HG03460 (cell line): Measurements from ENCODE around the gene HERPUD1.

Experiments
- ATAC-seq: cut with Tn5 transposase; IDR thresholded peaks from one replicate; pipeline ENCODE4 v1.9.1; 2021; ENCODE audit not compliant: unreplicated experiment

Gene HERPUD1

DNA sequence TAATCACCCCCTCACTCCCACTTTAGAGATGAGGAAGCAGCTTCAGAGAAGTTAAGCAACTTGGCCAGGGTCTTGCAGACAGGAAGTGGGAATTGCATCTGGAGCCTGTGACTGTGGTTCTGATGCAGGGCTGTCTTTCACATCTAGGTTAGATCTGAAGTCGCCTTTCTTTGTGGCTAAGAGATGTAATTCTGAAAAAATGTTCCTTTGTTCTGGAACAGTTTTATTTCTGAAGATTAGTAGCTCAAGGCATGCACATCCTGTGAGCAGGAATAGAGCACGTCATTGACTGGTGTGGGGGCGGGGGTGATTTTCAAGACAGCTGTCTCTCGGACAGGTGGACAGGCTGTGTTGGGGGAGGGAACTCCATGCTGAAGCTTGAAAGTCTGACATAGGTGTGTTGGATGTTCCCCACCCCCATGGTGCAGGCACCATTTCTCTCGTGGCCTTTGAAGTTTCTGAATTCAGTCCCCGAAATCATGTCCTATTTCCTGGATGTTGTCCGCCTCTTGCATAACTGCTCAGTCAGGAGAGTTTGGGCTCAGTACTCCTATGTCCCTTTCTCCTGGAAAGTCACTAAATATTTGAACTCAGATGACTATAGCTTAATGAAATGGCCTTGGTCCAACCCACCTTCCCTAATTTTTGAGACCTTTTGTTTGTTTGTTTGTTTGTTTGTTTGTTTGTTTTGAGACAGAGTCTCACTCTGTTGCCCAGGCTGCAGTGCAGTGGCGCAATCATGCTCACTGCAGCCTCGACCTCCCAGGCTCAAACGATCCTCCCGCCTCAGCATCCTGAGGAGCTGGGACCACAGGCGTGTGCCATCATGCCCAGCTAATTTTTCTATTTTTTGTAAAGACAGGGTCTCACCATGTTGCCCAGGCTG lies 21.0 kb upstream of the HERPUD1 start:
- no peak for ATAC-seq

DNA sequence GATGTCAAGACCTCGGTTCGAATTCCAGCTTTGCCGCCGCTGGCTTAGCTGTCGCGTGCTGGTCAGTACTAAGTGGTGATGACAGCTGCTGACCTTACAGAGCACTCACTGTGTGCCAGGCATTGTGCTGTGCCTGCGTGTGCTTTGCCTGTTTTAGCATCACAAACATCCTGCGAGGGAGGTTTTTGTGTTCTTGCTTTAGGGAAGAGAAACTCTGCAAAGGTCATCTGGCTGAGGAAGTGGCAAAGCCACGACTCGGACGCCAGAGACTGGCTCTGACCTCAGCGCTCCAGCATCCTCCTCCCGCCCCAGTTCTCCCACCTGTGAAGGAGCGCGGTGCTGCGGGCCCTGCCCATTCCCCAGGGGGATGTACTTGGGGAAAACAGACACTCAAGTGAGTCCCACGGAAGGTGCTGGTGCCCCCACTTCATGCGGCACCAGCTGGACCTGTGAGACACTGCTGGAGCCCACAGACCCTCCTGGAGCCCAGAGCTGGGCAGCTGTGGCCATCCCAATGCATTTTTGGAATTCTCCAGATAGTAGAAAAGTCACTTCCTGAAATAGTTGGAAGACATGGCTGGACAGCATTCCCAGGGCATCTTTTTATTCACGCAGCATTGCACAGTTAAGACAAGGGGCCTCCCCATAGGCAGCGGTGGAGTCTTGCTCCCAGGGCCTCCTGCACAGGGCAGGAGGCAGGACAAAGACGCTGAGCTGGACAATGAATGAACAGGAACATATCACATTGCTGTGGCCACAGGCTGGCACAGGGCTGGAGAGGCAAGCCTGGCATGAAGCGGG lies 20.0 kb upstream of the HERPUD1 start:
- peak; percentile 77 for ATAC-seq

DNA sequence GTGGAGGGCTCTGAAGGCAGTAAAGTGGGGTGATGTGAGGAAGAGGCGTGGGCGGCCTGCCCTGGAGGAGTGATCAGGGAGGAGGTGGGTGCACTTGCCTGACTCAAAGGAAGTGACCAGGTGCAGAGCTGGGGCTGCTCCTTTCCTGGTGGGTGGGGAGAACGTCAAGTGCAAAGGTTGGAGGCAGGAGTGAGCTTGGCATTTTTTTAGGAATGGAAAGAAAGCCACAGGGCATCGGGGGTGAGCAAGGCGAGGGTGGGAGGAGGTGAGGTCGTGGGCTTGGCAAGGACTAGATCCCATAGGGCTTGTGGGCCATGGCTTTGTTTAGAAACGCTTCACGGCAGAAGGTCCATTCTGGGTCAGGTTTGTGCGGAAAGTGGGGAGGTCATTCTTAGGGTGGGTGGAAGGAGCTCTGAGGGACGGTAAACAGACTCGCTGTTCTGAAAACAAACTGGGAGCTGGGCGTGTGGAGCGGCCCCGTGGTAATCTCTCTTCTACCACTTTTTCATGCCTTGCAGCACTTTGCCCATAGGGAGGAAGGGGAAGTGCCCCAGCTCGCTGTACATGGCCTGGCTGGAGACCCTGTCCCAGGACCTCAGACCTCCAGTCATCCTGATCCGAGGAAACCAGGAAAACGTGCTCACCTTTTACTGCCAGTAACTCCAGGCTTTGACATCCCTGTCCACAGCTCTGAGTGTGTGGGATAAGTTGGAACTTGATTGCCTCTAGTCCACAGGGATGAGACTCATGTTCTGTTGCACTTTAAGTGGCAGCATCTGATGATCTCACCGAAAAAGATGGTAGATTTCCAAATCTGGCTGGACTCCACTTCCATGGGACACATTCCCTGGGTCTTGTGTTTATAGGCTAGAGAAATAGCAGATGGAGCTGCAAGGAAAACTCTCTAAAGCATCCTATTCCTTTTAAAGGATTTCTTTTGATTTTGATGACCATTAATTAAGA lies 18.9 kb upstream of the HERPUD1 start:
- no peak for ATAC-seq

DNA sequence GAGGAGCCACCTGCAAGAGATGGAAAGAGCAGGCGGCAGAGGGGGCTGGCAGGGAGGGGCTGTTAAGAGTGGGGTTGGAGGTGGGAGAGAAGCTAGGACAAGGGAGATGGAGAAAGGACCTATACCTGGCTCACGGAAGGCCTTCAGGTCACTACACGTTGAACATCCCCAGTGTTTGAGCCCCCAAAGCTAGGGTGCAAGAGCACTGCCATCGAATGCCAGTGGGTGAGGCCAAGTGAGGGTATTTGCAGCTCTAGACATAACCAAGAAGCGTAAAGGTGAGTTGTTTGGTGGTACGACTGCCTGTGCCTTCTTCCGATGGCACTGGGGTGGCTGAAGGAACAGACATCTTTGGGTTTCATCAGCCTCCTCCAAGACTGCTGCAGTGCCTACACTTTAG lies 17.0 kb upstream of the HERPUD1 start:
- ATAC-seq = no peak

DNA sequence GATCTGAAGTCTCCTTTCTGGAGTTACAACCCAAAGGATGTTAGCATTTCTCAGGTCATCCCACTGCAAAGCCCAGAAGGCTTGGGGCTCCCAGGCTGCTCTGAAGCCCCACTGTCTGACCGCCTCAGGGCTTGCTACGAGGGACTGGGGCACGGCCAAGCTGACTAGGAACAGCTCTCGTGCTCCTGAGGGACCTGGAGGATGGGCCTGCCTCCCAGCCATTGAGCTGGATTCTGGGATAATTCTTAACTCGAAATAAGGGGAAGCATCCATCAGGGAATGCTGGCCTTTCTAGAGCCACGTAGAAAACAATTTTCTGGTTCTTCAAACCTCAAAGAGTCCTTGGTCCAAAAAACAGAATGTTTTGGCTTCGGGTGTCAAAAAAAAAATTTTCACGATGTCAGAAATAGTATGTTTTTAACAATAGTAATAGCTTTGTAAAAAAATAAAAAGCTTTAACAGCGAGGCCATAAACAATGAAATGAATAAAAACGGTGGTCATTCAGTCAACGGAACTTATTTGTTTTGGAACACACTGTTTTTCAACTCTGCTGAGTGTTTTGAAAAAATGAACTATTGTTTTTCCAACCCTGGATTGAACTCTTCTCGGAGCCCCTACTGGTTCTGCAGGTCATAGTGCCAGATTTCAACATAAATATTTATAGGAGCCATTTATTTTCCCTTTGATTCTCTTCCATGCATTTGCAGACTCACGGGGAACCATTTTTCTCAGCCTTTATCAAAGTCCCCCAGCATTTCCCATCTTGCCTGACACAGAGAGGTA lies 16.4 kb upstream of the HERPUD1 start:
- ATAC-seq = no peak

DNA sequence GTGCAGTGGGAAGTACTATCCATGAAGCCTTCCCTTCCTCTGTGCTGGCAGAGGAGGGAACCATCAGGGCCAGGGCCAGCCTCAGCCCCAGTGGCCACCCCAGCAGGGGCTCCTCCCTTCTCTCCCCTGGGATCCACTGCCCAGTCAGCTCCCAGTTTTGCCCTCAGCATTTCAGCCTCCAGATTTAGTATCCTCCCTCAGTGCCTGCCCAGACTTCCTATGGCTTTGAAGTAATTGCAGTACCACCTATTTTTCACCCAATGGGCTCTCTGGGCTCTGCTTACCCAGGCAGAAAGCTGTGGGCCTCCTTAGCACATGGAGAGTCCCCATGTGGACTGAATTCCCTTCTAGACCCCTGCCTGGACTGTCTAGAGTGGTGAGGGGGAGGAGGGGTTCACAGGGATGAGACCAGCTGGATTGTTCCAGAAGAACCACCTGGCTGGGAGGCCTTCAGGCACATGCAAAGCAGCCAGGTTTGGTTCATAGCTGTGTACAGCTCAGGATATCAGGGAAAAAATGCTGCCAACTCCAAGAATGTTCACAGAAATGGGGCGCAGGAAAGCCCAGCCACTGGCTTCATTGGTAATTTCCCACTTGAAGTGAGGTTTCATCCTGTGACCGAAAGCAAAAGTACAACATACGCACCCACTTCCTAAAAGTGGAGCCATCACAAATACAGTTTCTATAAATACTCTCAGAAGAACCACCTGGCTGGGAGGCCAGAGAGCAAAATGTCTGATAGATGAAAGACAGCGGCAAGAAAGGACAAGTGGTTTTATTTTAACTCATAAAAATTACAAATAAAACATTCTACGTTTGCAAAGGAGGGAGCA lies 15.2 kb upstream of the HERPUD1 start:
- peak; percentile 80 for ATAC-seq

DNA sequence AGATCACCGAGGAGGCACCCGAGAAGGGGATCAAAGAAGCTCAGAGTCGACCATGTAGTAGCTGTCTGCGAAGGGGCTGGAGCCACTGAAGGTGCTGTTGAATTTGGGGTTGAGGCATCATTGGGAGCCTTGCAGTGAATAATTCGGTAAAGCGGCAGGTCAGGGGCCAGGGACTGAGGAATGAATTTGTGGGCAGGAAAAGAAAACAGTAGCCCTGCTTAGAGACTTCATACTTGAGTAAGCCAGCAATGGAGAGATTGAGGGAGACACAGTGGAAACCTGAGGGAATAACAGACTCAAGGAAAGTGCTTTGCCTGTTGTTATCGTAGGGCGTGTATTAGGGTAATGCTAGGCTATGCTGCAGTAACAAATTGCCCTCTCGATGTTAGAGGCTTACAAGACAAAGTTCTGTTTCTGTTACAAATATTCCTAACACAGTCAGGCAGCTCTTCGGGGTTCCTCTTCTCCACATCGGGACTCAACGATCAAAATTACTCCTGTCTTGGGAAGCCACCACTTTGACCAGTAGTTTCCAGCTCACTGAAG lies 13.4 kb upstream of the HERPUD1 start:
- no peak for ATAC-seq

DNA sequence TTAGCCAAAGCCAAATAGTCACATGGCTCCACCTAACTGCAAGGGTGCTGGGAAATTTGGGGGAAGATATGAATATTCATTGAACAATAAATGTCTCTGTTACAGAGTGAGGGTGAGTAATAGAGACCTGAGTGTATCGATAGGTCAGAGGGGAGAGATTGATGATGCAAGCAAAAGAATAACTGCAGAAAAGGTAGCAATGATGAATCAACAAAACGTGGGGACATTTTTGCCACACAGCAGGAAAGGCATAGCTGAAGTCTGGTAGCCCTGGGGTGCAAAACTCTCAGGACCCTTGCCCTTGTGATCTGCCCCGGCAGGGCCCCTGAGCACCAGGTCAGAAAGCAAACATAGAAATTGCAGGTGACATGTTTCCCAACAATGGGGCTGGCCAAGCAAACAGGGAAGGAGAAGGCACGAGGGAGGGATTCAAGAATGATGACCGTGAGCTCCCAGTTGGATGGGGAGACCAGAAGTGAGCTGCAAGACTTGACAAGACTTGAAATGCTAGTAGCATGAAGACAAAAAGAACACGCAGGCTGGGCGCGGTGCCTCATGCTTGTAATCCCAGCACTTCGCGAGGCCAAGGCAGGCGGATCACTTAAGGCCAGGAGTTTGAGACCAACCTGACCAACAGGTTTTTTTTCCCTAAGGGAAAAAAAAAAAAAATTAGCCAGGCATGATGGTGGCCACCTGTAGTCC lies 12.7 kb upstream of the HERPUD1 start:
- ATAC-seq = no peak

DNA sequence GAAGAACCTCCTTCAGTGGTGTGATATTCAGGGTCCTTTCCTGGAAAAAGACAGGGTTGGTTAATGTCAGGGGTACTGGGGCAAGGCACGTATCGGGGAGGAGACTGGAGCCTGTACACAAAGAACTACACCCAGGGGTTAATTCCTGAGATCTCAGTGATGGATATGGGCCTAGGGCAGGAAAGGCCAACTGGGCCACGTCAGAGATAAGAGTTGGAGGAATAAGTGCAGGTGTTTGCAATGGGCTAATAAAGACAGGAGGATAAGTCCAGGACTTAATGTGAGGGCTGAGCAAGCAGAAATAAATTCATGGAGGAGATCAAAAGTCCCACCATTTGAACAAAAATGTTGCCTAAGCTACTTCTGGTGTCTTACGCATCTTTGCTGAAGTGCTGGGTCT lies 10.4 kb upstream of the HERPUD1 start:
- ATAC-seq = no peak

DNA sequence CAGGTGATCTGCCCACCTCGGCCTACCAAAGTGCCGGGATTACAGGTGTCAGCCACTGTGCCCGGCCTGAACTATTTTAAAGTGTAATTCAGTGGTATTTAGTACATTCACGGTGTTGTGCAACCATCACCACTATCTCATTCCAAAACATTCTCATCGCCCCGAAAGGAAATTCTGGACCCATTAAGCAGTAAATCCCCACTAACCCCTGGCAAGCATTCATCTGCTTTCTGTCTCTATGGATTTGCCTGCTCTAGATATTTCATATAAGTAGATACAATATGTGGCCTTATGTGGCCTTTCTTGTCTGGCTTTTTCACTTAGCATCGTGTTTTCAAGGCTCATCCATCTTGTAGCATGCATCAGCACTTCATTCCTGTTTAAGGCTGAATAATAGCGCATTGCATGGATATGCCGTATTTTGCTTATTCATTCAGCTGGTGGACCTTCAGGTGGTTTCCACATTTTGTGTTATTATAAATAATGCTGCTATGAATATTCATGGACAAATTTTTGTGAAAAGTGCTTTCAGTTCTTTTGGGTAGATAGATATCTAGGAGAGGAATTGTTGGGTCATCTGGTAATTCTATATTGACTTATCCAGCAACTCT lies 8.4 kb upstream of the HERPUD1 start:
- no peak for ATAC-seq

DNA sequence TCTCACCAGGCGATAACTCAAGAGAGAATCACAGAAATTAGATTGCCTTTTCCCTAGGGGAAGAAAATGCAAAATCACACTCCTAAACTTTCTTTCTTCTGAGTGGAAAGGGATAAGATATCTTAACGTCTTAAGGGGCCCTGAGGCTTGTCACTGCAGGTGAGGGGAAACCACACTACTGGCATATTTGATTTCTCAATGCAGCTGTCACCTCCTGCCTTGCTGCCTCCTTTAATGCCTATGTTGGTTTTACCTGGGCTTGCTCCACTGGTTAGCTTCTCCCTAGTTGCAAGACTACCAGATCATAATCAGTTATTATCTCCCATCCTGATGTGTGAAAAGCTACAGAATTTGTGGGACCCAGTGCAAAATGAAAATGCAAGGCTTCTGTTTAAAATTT lies 4.5 kb upstream of the HERPUD1 start:
- ATAC-seq = no peak

DNA sequence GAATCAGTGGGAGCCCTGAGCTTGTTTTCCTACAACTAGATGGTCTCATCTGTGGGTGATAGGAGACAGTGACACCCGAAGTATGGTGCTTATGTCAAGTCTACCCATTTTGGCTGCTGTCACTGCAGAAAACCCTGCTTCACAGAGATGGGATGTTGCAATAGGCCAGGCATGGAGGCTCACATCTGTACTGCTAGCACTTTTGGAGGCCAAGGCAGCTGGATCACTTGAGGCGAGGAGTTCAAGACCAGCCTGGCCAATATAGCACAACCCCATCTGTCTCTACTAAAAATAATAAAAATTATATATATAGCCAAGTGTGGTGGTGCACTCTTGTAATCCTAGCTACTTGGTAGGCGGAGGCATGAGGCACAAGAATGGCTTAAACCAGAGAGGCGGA lies 2.3 kb upstream of the HERPUD1 start:
- no peak for ATAC-seq

DNA sequence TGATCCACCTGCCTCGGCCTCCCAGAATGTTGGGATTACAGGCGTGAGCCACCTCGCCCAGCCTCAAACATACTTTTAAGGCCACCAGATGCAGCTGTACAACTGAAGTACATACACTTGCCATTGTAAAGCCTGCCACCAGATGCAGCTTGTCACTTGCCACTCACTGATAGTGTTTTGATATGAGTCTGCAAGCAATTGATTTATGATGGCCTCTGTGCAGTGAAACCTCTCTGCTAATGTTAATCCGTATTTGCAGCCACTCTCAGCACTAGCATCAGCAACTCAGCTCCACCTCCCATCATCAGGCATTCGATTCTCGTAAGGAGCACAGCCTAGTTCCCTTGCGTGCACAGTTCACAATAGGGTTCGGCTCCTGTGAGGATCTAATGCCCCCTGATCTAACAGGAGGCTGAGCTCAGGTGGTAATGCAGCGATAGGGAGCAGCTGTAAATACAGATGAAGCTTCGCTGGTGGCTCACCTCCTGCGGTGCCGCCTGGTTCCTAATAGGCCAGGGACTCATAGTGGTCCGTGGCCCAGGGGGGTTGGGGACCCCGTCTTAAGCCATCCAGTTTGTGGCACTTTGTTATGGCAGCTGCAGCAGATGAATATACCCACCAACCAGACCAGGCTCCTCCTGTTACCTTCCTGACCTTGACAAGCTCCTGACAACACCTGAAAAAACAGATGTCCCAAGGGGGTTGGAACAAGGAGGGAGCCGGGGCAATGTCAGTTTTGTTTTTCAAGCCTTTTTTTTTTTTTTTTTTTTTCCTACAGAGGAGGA lies 1.3 kb upstream of the HERPUD1 start:
- ATAC-seq = no peak

DNA sequence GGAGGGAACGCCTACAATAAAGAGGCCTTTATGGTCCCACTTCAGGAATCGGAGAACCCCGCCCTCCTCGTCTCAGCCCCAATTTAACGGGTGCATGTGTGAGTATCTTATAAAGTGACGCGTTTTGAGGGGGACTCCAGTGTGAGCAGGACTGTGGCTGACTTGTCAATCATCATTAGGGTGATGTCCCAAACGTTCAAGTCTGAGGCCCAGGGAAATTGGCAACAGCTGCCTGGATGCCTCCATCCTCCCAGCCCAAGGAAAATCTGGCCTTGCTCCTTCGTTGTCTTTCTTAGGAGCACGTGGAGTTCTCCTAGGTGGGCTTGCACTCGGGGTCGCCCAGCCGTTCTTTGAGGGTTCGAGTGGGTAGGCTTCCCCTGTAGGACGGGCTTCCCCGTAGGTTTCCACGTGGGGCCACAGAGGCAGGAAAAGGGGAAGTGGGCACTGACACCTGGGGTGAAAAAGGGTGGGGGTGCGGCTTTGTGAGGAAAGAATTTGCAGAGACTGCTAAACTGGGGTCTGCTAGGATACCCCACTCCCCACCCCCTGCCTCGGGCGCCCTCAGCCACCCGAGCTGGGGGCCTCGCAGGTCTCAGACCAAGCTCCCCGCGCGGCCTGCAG lies 561 bp upstream of the HERPUD1 start:
- peak; percentile 37 for ATAC-seq

DNA sequence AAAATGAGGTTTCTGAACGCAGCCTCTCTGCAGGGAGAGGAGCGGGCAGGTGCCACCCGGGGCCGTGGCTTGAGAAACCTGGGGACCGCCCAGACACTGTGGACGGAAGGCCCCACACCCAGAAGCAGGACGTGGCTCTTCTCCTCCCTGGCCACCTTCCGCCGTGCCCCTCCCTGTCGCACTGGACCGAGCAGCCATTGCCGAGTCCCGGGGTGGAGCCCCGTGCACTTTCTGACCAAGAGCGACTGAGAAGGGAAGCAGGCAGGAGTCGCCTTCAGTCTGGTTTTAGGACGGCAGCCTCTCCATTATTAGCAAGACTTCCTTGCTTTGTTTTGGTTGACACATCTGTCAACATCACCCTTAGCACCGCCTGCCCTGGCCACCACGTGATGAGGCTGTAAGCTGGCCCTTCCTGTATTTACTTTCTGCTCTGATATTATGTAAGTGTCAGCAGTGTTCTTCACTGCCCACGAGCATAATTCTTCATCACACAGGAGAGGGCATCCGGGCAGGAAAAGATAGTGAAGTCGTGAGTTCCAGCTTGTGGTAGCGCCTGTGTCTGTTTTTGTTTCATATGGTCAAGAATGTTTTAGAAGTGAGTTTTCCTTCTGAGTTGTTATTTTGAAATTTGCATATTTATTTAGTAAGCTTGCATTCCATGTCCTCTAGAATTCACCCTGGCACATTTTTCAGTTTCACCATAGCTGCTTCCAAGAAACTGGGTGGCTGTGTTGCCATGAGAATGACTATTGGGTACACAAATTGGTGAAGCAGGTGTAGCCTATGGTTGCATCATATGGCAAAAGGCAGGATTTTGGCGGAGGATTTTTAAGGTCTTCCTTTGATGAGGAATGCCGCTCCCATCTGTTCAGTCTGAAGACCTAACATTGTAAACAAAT lies 1.0 kb downstream of the HERPUD1 start:
- ATAC-seq = no peak
